NT2/D1 (cell line): ENCODE results near the gene ACTR1A.

Experiments used
- SUZ12 ChIP-seq: IDR thresholded peaks from 2 replicates; pipeline ENCODE4 v1.6.1; 2011; ENCODE audit not compliant: insufficient read length, insufficient read depth; ENCODE audit errors: extremely low read depth
- YY1 ChIP-seq: IDR thresholded peaks from 2 replicates; pipeline ENCODE4 v1.6.1; 2011; ENCODE audit not compliant: insufficient read length, insufficient read depth

DNA sequence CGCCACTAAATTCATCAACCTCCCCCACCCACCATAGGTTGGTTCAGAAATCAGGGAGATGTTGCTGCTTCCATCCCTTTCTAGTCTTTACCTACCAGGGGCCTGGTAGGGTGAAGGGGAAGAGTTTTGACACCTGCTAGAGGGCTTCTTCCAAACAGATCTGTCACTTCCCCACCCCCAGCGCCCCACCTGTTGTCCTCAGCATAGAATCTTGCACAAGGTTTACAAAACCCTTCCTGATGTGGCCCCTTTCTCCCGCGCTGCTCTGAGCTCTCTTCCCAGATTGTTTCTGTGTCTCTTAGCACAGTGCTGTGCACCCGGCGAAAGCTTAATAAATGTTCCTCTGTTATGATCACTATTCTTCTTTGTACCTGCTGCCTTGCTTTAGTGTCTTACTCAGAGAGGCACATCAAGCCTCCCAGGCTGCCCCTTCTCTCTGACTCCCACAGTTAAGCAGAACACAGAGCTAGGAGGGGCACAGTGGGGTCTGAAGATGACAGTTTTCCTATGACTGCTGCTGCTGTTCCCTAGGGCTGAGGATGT, 39.9 kb downstream of the ACTR1A start:
- no peak for TF ChIP-seq SUZ12
- no peak for TF ChIP-seq YY1
